GM23248 (cell line): ENCODE data around the gene MEGF11. TPM values are rescaled to one million over a fixed set of nuclear protein-coding genes. Genes with fewer than 3 reads are reported as not detected.

Experiments used
- DNase-seq: peaks from one replicate; pipeline ENCODE4 v3.0.0-alpha.2; 2015
- H2AFZ ChIP-seq: fragments of 200-600 bp; sonication (generic); 2 replicates; pipeline ENCODE4 v1.6.1; 2016; ENCODE audit warnings: antibody characterized with exemption
- H3F3A ChIP-seq: fragments of 200-600 bp; sonication (generic); 2 replicates; pipeline ENCODE4 v1.6.1; 2016; ENCODE audit warnings: mild to moderate bottlenecking, antibody characterized with exemption, mixed run types; ENCODE audit not compliant: insufficient read depth
- H3K27ac ChIP-seq: fragments of 200-600 bp; sonication (generic); 2 replicates; pipeline ENCODE4 v1.5.1; 2016; ENCODE audit warnings: mild to moderate bottlenecking
- H3K27me3 ChIP-seq: fragments of 200-600 bp; sonication (generic); replicated peaks from 2 replicates; pipeline ENCODE4 v1.6.1; 2016; ENCODE audit warnings: mild to moderate bottlenecking; ENCODE audit not compliant: insufficient read depth
- H3K36me3 ChIP-seq: fragments of 200-600 bp; sonication (generic); 2 replicates; pipeline ENCODE4 v1.6.1; 2016; ENCODE audit warnings: low read depth, mild to moderate bottlenecking
- H3K4me1 ChIP-seq: fragments of 200-600 bp; sonication (generic); 2 replicates; pipeline ENCODE4 v1.6.1; 2016; ENCODE audit warnings: mild to moderate bottlenecking; ENCODE audit not compliant: insufficient read depth
- H3K4me2 ChIP-seq: fragments of 200-600 bp; sonication (generic); one replicate; pipeline ENCODE4 v1.6.1; 2016; ENCODE audit warnings: mild to moderate bottlenecking; ENCODE audit not compliant: unreplicated experiment
- H3K4me3 ChIP-seq: fragments of 200-600 bp; sonication (generic); 2 replicates; pipeline ENCODE4 v1.5.1; 2016; ENCODE audit warnings: mild to moderate bottlenecking
- H3K79me2 ChIP-seq: fragments of 200-600 bp; sonication (generic); 2 replicates; pipeline ENCODE4 v1.6.1; 2016; ENCODE audit warnings: mild to moderate bottlenecking; ENCODE audit not compliant: insufficient read depth
- H3K9ac ChIP-seq: fragments of 200-600 bp; sonication (generic); 2 replicates; pipeline ENCODE4 v1.6.1; 2016; ENCODE audit warnings: mild to moderate bottlenecking
- H3K9me2 ChIP-seq: fragments of 200-600 bp; sonication (generic); 2 replicates; pipeline ENCODE4 v1.6.1; 2016; ENCODE audit warnings: mixed run types, mild to moderate bottlenecking, moderate library complexity; ENCODE audit not compliant: insufficient read depth
- H3K9me3 ChIP-seq: fragments of 200-600 bp; sonication (generic); one replicate; pipeline ENCODE4 v1.6.1; 2017; ENCODE audit warnings: low read depth
- H4K20me1 ChIP-seq: fragments of 200-600 bp; sonication (generic); 2 replicates; pipeline ENCODE4 v1.6.0; 2016; ENCODE audit not compliant: insufficient read depth
- EZH2 ChIP-seq: fragments of 200-600 bp; sonication (generic); IDR thresholded peaks from 2 replicates; pipeline ENCODE4 v1.6.1; 2018; ENCODE audit warnings: antibody characterized with exemption, mild to moderate bottlenecking; ENCODE audit not compliant: insufficient read depth, poor library complexity, severe bottlenecking
- EZH2phosphoT487 ChIP-seq: fragments of 200-600 bp; sonication (generic); IDR thresholded peaks from 2 replicates; pipeline ENCODE4 v1.6.1; 2018; ENCODE audit warnings: antibody characterized with exemption, moderate library complexity, mild to moderate bottlenecking, low read depth; ENCODE audit not compliant: insufficient read depth
- WGBS, 2 experiments: methylation state at CpG; one replicate each; pipeline ENCODE4 v1.1.6; 2015 to 2017; ENCODE audit warnings: low lambda C conversion rate in 2 of 2, low coverage in 1 of 2; ENCODE audit errors: missing lambda C conversion rate in 2 of 2; 5-methylcytosine and 5-hydroxymethylcytosine counted together
- in situ Hi-C: fragments of 300-500 bp; cut with MboI; formaldehyde crosslinking; loops from 2 replicates; pipeline ENCODE4 v1.15.0; 2020
- polyA plus RNA-seq: library from polyadenylated mRNA; unstranded; fragments of >200 nt; fragmentation: Nextera tagmentation; extraction: Ambion mirVana; gene quantifications from 2 replicates; pipeline ENCODE4 v1.2.1, GENCODE V29; 2016
- total RNA-seq: library from RNA; depleted of rRNA; stranded (reverse); fragments of >200 nt; shearing (Covaris generic); gene quantifications from 2 replicates; pipeline ENCODE4 v1.2.3, GENCODE V29; 2014

Gene MEGF11
- total and polyA plus RNA-seq, 2 experiments from 2014 or later: 0.14 TPM; not detected in 1

DNA sequence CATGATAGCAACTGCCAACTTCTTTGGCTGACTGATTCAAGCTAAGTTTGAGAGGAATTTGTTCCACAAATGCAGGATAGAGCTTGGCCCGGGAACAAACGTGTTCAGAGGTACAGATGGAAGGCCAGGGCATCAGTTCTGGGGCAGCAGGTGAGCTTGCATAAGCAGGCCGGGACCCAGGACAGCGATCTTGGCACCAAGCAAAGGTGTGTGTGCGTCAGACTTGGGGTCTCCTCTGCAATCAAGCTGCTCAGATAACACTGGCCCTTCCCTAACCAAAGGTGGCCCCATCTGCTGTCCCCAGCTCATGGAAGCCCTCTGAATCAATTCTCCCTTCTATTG lies 155.6 kb downstream of the MEGF11 start:
- no peaks in the 10 kb centered on the region for H4K20me1 ChIP-seq
- no peak overlapping the region for H3K4me2 ChIP-seq
- no peaks in the 10 kb centered on the region for H3F3A ChIP-seq
- WGBS, 2 experiments: 21 to 35% methylated on average over 5 of the region's 5 CpGs
- TF ChIP-seq EZH2phosphoT487 (no peak), EZH2 (no peak)
- no peak overlapping the region for H2AFZ ChIP-seq
- no peaks in the 10 kb centered on the region for H3K79me2 ChIP-seq
- no peaks in the 10 kb centered on the region for H3K36me3 ChIP-seq
- no peak for DNase-seq
- no peak overlapping the region for H3K9ac ChIP-seq
- H3K27ac ChIP-seq: no peak overlapping the region
- no peaks in the 10 kb centered on the region for H3K9me2 ChIP-seq
- H3K9me3 ChIP-seq: no peaks in the 10 kb centered on the region
- peaks cover 36% of the 10 kb centered on the region for H3K27me3 ChIP-seq
- H3K4me1 ChIP-seq: no peaks in the 10 kb centered on the region
- H3K4me3 ChIP-seq: no peak overlapping the region
- in situ Hi-C loops: no loop called here

DNA sequence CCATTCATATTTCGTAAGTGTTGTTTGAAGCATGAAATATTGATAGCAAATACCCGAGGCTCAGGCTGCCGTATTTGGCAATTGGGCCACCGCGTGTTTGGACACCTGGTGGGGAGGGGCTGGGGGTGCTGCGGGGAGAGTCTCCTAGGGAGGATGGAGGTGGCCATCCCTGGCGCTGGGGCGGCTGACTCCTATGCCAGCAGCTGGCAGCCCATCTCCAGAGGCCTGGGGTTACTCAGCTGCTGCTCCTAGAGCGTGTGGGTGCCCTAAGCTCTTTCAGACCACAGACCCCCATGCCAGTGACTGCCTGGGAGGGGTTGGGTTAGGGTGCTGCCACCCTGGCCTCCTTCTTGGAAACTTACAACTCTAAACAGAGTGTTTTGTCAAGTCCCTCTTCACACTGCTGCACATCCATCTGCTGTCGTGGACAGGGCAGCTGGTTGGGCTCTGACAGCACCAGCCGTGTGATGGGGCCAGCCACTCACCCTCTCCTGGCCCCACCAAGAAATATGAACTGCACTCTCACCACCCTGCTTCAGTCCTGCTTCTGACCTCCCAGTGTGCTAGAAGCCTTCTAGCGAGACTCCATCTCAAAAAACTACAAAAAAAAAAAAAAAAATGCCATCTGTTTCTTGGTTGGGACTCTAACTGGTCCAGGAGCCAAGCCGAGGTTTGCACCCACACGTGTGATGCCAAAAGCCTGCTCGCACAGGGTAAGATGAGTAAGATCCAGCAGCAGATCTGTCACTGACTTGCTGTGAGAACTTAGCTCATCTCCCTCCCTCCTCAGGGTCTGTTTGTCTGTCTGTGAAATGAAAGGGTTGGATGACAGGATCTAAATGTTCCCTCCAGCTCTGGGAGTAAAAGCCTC lies 156.2 kb downstream of the MEGF11 start:
- no peaks in the 10 kb centered on the region for H3K79me2 ChIP-seq
- no peaks in the 10 kb centered on the region for H3K36me3 ChIP-seq
- H3K9me2 ChIP-seq: no peaks in the 10 kb centered on the region
- H3K4me1 ChIP-seq: no peaks in the 10 kb centered on the region
- no peak overlapping the region for H3K9ac ChIP-seq
- no peak overlapping the region for H3K4me2 ChIP-seq
- no peak overlapping the region for H3K27ac ChIP-seq
- no peaks in the 10 kb centered on the region for H4K20me1 ChIP-seq
- H3K4me3 ChIP-seq: no peak overlapping the region
- peaks cover 30% of the 10 kb centered on the region for H3K27me3 ChIP-seq
- DNase-seq: peak; percentile 28
- TF ChIP-seq EZH2phosphoT487 (no peak), EZH2 (no peak)
- H2AFZ ChIP-seq: no peak overlapping the region
- no peaks in the 10 kb centered on the region for H3F3A ChIP-seq
- no peaks in the 10 kb centered on the region for H3K9me3 ChIP-seq
- in situ Hi-C loops: no loop called here
- 33 to 36% methylated on average over 15 of the region's 15 CpGs for WGBS, 2 experiments

DNA sequence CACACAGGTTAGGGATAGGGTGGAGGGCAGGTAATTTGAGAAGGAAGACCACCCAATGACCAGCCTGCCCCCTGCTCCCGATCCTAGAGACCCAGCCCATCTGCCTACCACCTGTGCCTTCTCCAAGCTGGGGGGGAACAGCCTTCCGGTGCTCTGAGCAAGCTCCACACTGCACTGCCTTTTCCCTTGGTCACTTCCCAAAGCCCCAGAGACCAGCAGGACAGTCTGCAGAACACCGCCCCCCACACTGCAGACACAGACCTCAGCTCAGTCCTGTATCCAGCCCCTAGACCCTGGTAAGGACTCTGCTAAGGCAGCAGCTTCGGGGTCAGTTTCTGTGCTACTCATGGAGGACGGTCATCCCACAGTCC lies 156.9 kb downstream of the MEGF11 start:
- no peaks in the 10 kb centered on the region for H3K9me3 ChIP-seq
- H3K79me2 ChIP-seq: no peaks in the 10 kb centered on the region
- no peak overlapping the region for H2AFZ ChIP-seq
- in situ Hi-C loops: no loop called here
- H3K27me3 ChIP-seq: peaks cover 35% of the 10 kb centered on the region
- 25 to 36% methylated on average over 5 of the region's 5 CpGs for WGBS, 2 experiments
- H3K4me2 ChIP-seq: no peak overlapping the region
- TF ChIP-seq EZH2 (no peak), EZH2phosphoT487 (no peak)
- H3K36me3 ChIP-seq: no peaks in the 10 kb centered on the region
- H3K9me2 ChIP-seq: no peaks in the 10 kb centered on the region
- DNase-seq: no peak
- H4K20me1 ChIP-seq: no peaks in the 10 kb centered on the region
- no peak overlapping the region for H3K4me3 ChIP-seq
- H3K9ac ChIP-seq: no peak overlapping the region
- no peak overlapping the region for H3K27ac ChIP-seq
- no peaks in the 10 kb centered on the region for H3F3A ChIP-seq
- no peaks in the 10 kb centered on the region for H3K4me1 ChIP-seq

DNA sequence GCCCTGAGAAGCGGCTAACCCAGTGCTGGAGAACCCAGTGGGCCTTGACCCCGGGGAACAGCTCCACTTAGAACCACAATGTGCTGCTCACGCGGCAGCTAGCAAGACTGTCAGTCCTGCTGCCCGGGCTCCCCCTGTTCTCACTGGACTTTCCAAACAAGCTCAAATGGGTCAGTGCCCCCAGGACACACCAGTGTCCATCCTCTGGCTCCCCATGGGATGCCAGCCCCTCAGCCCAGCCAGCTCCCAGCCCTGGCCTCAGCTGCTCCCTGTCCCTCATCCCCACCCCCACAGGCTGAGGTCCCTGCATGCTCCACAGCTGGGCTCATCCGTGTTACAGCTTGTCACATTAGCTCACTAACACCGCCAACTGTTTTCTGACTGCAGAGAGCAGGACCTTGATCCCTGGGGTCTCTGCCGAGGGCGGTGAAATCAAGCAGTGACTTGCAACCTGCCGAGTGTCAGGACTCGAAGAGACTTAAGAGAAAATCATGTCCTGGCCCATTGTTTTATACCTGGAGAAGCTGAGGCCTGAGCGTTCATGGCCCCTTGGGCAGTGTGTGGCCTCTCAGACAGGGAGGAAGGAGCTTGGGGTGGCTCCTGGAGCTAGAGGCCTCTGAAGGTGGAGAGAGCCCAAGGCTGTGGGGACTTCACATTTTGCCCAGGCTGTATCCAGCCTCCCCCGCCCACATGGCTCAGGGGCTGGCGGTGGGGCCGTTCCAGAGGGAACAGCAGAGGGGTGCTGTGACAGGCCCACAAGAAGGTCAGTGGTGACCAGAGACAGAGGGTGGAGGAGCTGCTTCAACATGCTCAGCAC lies 157.5 kb downstream of the MEGF11 start:
- WGBS, 2 experiments: 62 to 63% methylated on average over 15 of the region's 15 CpGs
- H3K9me2 ChIP-seq: no peaks in the 10 kb centered on the region
- H3K36me3 ChIP-seq: no peaks in the 10 kb centered on the region
- H3K9me3 ChIP-seq: no peaks in the 10 kb centered on the region
- H4K20me1 ChIP-seq: no peaks in the 10 kb centered on the region
- H3K9ac ChIP-seq: no peak overlapping the region
- H2AFZ ChIP-seq: no peak overlapping the region
- no peak overlapping the region for H3K4me3 ChIP-seq
- no peaks in the 10 kb centered on the region for H3K79me2 ChIP-seq
- in situ Hi-C loops: no loop called here
- no peaks in the 10 kb centered on the region for H3F3A ChIP-seq
- DNase-seq: no peak
- peaks cover 41% of the 10 kb centered on the region for H3K27me3 ChIP-seq
- no peak overlapping the region for H3K4me2 ChIP-seq
- H3K27ac ChIP-seq: no peak overlapping the region
- TF ChIP-seq EZH2 (no peak), EZH2phosphoT487 (no peak)
- no peaks in the 10 kb centered on the region for H3K4me1 ChIP-seq
